ENCODE results near the gene PTPRF.

DNA sequence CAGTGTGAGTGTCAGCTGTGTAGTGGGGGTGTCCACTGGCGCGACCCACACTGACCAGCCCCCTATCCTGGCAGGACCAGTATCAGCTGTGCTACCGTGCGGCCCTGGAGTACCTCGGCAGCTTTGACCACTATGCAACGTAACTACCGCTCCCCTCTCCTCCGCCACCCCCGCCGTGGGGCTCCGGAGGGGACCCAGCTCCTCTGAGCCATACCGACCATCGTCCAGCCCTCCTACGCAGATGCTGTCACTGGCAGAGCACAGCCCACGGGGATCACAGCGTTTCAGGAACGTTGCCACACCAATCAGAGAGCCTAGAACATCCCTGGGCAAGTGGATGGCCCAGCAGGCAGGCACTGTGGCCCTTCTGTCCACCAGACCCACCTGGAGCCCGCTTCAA, 91.2 kb downstream of the PTPRF start:
- TF ChIP-seq GATA2 (IDR thresholded peaks at IDR 0.05; ENCODE audit: low read depth, low read length): no peak
- TF ChIP-seq GATA3 (IDR thresholded peaks at IDR 0.05; ENCODE audit: low read depth, low read length): no peak

Measured in SH-SY5Y (cell line).